NT2/D1 (cell line): ENCODE data around the gene SRP19.

Experiments used
- YY1 ChIP-seq: IDR thresholded peaks from 2 replicates; pipeline ENCODE4 v1.6.1; 2011; ENCODE audit not compliant: insufficient read length, insufficient read depth
- ZNF274 ChIP-seq: IDR thresholded peaks from 2 replicates; pipeline ENCODE4 v1.6.1; 2011; ENCODE audit warnings: mild to moderate bottlenecking, low read depth, low read length

- TF ChIP-seq ZNF274 (no peak), YY1 (no peak)
Measured at GRCh38 chr5:112918136-112918535, 57.0 kb downstream of the SRP19 start.
